Type B pancreatic cell (in vitro differentiated cells): ENCODE data around the gene PUS1. TPM values are rescaled to one million over a fixed set of nuclear protein-coding genes. Genes with fewer than 3 reads are reported as not detected.

Source experiments
- DNase-seq: peaks from one replicate; pipeline ENCODE4 v3.0.0; 2021; ENCODE audit warnings: mixed read lengths; ENCODE audit not compliant: unreplicated experiment; ENCODE audit errors: extremely low spot score
- H3K27ac Mint-ChIP-seq: 2 replicates; pipeline ENCODE4 v1.8.0; 2021; ENCODE audit warnings: mild to moderate bottlenecking, mixed read lengths
- H3K27me3 Mint-ChIP-seq: 2 replicates; pipeline ENCODE4 v1.8.0; 2021; ENCODE audit warnings: mixed read lengths
- H3K36me3 Mint-ChIP-seq: 2 replicates; pipeline ENCODE4 v1.8.0; 2021; ENCODE audit warnings: mixed read lengths
- H3K4me1 Mint-ChIP-seq: one replicate; pipeline ENCODE4 v1.8.0; 2021; ENCODE audit warnings: mixed read lengths; ENCODE audit not compliant: unreplicated experiment
- H3K4me3 Mint-ChIP-seq: 2 replicates; pipeline ENCODE4 v1.8.0; 2021; ENCODE audit warnings: mild to moderate bottlenecking, mixed read lengths
- H3K9me3 Mint-ChIP-seq: 2 replicates; pipeline ENCODE4 v1.8.0; 2021; ENCODE audit warnings: mixed read lengths
- CTCF ChIP-seq: fragments of 200-600 bp; sonication (generic); conservative IDR thresholded peaks from 2 replicates; pipeline ENCODE4 v1.5.0; 2021; ENCODE audit warnings: antibody characterized with exemption, mild to moderate bottlenecking
- total RNA-seq: library from RNA; stranded (reverse); gene quantifications from 2 replicates; pipeline ENCODE4 v1.2.1, GENCODE V29; 2021; ENCODE audit warnings: low replicate concordance

PUS1 gene
- total RNA-seq, 1 donor from 2014 or later, result 38.1 TPM

- no peaks in the 10 kb centered on the region for H3K4me1 Mint-ChIP-seq
- no peaks in the 10 kb centered on the region for H3K9me3 Mint-ChIP-seq
- H3K27ac Mint-ChIP-seq, result peak overlapping the region; percentile 13
- H3K4me3 Mint-ChIP-seq, result no peak overlapping the region
- no peaks in the 10 kb centered on the region for H3K36me3 Mint-ChIP-seq
- no peak for TF ChIP-seq CTCF
- no peaks in the 10 kb centered on the region for H3K27me3 Mint-ChIP-seq
- no peak for DNase-seq
Observed at GRCh38 chr12:131905081-131905629, 23.9 kb upstream of the PUS1 start.

GRCh38 chr12:131905630-131906091 is 23.4 kb upstream of the PUS1 start:
- H3K36me3 Mint-ChIP-seq, result no peaks in the 10 kb centered on the region

DNA sequence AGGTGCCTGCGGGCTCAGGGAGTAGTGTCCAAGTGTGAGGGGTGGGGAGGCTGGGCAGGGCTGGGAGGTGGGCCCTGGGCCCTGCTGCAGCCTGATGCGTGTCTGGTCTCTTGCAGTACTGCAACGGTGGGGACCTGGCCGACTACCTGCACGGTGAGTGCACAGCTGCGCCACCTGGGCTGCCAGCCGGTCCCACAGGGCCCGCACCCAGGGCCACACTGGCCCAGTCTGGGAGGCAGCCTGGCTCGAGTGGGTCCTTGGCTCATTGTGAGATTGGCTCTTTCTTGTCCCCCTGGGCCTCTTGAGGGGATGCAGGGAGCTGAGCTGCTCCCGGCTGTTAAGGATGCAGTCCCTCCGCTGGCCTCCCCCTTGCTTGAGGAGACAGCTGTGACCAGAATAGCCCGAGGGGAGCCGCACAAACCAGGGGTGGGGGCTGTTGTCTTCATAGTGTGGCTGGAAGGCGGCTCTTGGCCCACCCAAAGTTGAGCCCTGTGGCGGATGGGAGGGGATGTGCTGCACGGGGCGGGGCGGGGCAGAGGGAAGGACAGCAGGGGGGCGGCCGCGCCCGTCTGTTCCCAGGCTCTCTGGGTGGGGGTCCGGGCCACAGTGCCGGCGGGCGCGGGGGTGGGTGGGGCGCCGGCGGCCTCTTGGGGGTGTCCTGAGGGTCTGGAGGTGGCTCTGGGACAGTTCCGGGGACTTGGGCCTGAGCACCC is 21.5 kb upstream of the PUS1 start:
- Mint-ChIP-seq H3K36me3 (no peaks in the 10 kb centered on the region), H3K4me1 (no peaks in the 10 kb centered on the region), H3K4me3 (no peak overlapping the region), H3K9me3 (no peaks in the 10 kb centered on the region), H3K27ac (no peak overlapping the region), H3K27me3 (no peaks in the 10 kb centered on the region)
- no peak for DNase-seq
- TF ChIP-seq CTCF, result no peak

More at GRCh38 chr12:131905630-131906091, 23.4 kb upstream of the PUS1 start:
- H3K9me3 Mint-ChIP-seq, result no peaks in the 10 kb centered on the region
- no peaks in the 10 kb centered on the region for H3K27me3 Mint-ChIP-seq
- H3K4me3 Mint-ChIP-seq, result no peak overlapping the region
- peak overlapping the region; percentile 13 for H3K27ac Mint-ChIP-seq
- H3K4me1 Mint-ChIP-seq, result no peaks in the 10 kb centered on the region
- TF ChIP-seq CTCF, result no peak
- no peak for DNase-seq

- Mint-ChIP-seq H3K4me1 (no peaks in the 10 kb centered on the region), H3K4me3 (no peak overlapping the region), H3K36me3 (no peaks in the 10 kb centered on the region), H3K9me3 (no peaks in the 10 kb centered on the region), H3K27me3 (no peaks in the 10 kb centered on the region), H3K27ac (no peak overlapping the region)
- TF ChIP-seq CTCF, result no peak
- peak; percentile 67 for DNase-seq
Observed at GRCh38 chr12:131908092-131909080, 20.7 kb upstream of the PUS1 start.

- H3K4me1 Mint-ChIP-seq, result no peaks in the 10 kb centered on the region
- no peaks in the 10 kb centered on the region for H3K36me3 Mint-ChIP-seq
- H3K27me3 Mint-ChIP-seq, result no peaks in the 10 kb centered on the region
- TF ChIP-seq CTCF, result no peak
- H3K9me3 Mint-ChIP-seq, result no peaks in the 10 kb centered on the region
- peak; percentile 74 for DNase-seq
- H3K27ac Mint-ChIP-seq, result no peak overlapping the region
- H3K4me3 Mint-ChIP-seq, result no peak overlapping the region
Observed at GRCh38 chr12:131909081-131909751, 19.9 kb upstream of the PUS1 start.
